ENCODE data around the gene NTM.

GRCh38 chr11:131859538-131860210 is 489.3 kb downstream of the NTM start:
- TF ChIP-seq, protein P1, sequence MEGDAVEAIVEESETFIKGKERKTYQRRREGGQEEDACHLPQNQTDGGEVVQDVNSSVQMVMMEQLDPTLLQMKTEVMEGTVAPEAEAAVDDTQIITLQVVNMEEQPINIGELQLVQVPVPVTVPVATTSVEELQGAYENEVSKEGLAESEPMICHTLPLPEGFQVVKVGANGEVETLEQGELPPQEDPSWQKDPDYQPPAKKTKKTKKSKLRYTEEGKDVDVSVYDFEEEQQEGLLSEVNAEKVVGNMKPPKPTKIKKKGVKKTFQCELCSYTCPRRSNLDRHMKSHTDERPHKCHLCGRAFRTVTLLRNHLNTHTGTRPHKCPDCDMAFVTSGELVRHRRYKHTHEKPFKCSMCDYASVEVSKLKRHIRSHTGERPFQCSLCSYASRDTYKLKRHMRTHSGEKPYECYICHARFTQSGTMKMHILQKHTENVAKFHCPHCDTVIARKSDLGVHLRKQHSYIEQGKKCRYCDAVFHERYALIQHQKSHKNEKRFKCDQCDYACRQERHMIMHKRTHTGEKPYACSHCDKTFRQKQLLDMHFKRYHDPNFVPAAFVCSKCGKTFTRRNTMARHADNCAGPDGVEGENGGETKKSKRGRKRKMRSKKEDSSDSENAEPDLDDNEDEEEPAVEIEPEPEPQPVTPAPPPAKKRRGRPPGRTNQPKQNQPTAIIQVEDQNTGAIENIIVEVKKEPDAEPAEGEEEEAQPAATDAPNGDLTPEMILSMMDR (IDR thresholded peaks at IDR 0.05 in 8 of 11, conservative IDR thresholded peaks at IDR 0.05 in 3 of 11) = no peak
- TF ChIP-seq POLR2A (IDR thresholded peaks at IDR 0.05) = no peak
- no peak for TF ChIP-seq POLR2AphosphoS5 (IDR thresholded peaks at IDR 0.05)

Measured in spleen (tissue), 7 donors.